Right lung (tissue), 5 donors: ENCODE results near the gene BDKRB1. TPM values are rescaled to one million over a fixed set of nuclear protein-coding genes. Genes with fewer than 3 reads are reported as not detected.

ENCODE experiments used
- DNase-seq, 2 donors: peaks; one replicate each; pipeline ENCODE4 v3.0.0-alpha.2; 2013
- polyA plus RNA-seq, 5 donors: library from polyadenylated mRNA; unstranded; fragments of 120-200 nt; gene quantifications; one replicate each; pipeline versions ENCODE4 v1.2.1 to v1.2.3, GENCODE V29; 2013; ENCODE audit warnings: inconsistent platforms in 1 of 5, low replicate concordance in 1 of 5; ENCODE audit not compliant: insufficient read length in 5 of 5, insufficient read depth in 1 of 5

The BDKRB1 gene
- polyA plus RNA-seq, 5 donors, result 0.13 to 0.42 (median 0.24) TPM

DNA sequence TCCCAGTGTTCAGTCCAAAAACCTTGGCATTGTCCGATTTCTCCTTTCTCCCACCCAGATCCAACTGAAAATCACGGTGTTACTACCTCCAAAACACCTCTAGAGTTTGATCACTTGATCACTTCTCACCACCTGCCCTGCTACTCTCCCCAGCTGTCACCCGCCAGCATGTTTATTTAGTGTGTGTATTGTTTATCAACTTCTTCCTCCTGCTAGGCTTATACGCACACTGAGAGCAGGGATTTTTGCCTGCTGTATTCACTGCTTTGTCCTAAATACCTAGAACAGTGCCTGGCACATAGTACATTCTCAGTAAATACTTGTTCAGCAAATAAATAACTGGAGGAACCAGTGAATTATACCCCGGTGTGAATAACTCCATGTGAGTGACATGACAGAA, 5.0 kb downstream of the BDKRB1 start:
- DNase-seq, result no peak

DNA sequence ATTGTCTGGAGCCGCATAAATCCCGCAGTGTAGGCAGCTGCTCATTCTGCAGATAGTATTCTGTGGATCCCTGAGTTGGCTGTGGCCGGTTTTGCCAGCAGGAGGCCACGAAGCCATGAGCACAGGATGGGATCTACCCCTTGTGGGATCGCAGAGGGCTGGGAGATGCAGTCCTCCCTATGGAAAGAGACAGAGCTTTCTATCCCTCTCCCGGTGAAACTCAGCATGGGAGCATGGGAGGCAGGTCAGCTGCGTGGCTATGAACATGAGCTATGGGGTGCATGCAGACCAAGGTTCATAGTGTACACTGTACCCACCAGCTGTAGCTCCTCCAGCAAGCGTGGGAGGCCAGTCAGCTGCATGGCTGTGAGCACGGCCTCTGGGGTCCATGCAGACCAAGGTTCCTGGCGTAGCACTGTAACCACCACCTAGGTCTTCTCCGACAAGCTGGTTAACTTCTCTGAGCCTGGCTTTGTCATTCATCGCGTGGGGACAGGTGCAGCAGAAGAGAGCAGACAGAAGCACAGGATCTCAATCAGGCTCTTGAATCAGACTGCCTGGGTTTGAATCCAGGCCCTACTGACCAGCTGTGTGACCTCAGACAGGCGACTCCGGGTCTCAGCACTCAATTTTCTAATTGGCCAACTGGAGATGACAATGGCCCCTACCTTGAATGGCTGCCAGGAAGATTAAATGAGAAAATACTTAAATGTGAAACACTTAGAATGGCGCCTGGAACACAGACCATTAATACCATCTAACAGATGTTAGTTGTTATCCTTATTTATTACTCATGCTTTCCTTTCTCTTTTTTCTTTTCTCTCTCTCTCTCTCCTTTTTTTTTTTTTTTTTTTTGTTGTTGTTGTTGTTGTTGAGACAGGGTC, 6.0 kb downstream of the BDKRB1 start:
- peak in 1 of 2 donors; percentile 63 for DNase-seq

DNA sequence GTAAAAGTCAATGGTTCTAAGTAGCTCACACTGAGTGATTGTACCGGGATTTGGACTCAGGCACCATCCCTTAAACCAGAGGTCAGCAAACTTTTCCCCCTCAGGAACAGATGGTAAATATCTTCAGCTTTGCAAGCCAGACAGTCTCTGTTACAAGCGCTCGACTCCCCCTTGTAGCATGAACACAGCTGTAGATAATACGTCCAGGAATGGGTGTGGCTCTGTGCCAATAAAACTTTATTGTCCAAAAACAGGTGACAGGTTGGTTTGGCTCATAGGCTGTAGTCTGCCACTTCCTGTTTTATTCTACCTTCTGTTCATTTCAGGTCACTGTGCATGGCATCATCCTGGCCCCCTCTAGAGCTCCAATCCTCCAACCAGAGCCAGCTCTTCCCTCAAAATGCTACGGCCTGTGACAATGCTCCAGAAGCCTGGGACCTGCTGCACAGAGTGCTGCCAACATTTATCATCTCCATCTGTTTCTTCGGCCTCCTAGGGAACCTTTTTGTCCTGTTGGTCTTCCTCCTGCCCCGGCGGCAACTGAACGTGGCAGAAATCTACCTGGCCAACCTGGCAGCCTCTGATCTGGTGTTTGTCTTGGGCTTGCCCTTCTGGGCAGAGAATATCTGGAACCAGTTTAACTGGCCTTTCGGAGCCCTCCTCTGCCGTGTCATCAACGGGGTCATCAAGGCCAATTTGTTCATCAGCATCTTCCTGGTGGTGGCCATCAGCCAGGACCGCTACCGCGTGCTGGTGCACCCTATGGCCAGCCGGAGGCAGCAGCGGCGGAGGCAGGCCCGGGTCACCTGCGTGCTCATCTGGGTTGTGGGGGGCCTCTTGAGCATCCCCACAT, 7.6 kb downstream of the BDKRB1 start:
- no peak for DNase-seq

DNA sequence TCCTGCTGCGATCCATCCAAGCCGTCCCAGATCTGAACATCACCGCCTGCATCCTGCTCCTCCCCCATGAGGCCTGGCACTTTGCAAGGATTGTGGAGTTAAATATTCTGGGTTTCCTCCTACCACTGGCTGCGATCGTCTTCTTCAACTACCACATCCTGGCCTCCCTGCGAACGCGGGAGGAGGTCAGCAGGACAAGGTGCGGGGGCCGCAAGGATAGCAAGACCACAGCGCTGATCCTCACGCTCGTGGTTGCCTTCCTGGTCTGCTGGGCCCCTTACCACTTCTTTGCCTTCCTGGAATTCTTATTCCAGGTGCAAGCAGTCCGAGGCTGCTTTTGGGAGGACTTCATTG, 8.2 kb downstream of the BDKRB1 start:
- no peak for DNase-seq

DNA sequence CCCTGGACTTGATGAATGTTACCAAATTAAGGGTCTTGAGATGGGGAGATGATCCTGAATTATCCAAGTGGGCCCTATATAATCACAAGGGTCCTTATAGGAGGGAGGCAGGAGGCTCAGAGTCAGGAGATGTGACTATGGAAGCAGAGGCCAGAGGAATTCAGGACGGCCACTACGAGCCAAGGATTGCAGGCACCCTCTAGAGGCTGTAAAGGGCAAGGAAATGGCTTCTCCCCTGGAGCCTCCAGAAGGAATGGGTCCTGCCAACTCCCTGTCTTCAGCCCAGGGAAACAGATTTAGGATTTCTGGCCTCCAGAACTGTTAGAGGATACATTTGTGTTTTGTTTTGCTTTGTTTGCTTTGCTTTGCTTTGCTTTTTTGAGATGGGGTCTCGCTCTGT, 8.8 kb downstream of the BDKRB1 start:
- no peak for DNase-seq

DNA sequence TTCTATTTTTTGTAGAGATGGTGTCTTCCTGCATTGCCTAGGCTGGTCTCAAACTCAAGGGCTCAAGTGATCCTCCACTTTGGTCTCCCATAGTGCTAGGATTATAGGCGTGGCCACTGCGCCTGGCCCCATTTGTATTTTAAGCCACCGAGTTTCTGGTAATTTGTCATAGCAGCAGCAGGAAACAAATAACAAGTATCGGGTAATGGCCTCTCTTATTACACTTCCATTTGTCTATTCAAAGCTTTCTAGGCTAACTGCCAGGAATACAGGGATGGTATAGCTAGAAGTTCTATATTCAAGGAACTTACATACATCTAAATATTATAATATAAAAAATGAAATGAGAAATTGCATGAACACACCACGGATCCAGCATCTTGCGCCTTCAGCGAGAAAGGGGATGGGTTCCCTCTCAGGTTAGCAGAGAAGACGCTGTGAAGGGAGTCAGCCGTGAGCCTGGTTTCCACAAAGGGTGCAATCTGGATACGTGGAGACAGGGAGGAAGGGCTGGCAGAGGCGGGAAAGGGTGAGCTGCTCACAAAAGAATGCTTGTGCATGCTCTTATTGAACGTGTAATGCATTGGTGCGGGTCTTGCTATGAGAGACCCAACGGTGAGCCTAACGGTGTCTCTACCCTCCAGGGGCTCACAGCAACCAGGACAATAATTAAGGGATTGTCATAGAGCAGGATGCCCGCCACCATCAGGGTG, 9.5 kb downstream of the BDKRB1 start:
- DNase-seq, result no peak

DNA sequence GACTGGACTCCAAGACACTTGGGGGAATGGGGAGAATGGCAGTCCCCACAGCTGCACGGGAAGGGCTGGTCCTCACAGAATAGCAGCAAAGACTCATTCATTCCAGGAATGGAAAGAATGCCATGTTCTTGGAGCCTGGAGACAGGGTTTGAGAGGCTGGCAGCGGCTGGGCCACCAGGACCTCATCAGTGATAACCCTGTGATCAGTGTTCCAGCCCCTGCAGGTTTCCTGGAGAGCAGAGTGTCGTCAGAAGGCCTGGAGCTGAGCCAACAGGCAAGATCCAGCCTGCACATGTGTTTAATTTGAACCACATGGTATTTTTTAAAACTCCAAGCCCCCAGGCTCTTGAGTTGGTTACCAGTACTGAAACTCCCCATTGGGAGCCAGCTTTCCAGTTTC, 11.3 kb downstream of the BDKRB1 start:
- no peak for DNase-seq

DNA sequence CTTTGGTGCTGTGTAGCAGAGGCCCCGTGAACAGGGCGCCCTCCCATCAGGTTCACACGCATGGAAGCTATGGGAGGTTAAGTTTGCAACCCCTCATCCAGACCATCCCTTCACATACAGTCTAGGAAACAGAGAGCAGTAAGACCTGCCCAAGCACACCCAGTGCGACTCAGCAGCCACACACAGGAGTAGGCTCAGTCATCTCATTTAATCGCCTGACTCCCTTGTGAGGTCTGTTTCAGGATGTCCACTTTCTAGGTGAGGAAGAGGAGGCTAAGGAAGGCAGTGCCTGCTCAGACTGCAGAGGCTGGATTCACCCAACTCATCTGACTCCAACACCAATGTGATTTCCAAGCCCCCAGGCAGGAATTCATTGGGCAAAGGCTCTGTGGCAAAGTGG, 11.9 kb downstream of the BDKRB1 start:
- DNase-seq, result no peak

DNA sequence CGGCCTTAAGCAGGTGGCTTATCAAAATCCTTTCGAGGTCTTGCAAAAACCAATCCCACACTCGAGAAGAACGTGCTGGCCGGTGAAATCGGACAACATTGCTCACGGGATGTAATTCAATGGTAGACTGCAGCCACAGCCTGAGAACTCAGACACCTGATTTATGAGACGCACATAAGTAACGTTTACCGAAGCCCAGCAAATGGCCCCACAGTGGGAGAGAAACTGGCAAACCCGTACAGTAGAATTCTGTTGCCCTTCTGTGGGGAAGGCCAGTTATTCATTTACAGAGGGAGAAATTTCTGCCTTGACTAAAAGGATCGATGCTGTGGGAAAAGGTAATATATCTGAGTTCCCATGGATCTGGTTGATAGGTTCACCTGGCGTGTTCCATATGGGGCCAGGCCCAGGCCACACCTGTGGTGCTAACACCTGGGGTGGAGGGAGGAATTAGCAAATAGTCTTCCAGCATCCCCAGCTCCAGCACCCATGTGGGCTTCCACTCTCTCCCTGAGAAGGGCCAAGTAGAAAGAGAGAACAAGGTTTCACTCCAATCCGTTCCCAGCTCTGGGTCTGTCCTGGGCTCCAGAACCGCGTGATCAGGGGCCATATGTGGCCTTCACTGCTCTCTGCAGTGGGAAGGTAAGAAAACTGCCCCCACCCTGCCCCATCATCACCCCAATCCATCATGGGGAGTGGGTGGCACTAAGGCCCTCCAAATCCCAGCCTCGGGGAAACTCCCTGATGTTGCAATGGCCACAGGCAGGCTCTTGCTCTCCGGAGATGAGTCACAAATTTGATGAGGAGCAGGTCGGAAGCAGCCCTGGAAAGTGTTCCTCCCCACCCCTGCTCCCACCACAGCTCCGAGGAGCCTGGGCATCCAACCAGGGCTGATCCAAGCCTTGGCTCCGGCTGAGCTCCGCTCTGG, 12.7 kb downstream of the BDKRB1 start:
- no peak for DNase-seq

DNA sequence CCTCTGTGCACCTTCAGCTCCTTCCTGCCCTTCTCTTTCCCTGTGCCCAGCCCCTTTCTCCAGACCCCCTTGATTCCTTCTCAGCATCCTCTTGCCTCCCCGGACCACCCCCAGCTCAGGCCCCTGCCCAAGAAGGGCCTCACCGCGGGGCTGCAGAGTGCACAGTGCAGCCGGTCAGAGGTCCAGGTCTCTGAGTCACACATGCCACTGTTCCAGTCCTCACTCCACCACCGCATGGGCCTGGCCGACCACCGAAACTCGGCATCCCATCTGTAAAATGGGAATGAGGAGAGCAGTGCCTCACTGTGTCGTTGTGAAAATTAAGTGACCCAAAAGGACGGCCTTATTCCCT, 13.3 kb downstream of the BDKRB1 start:
- DNase-seq, result no peak

DNA sequence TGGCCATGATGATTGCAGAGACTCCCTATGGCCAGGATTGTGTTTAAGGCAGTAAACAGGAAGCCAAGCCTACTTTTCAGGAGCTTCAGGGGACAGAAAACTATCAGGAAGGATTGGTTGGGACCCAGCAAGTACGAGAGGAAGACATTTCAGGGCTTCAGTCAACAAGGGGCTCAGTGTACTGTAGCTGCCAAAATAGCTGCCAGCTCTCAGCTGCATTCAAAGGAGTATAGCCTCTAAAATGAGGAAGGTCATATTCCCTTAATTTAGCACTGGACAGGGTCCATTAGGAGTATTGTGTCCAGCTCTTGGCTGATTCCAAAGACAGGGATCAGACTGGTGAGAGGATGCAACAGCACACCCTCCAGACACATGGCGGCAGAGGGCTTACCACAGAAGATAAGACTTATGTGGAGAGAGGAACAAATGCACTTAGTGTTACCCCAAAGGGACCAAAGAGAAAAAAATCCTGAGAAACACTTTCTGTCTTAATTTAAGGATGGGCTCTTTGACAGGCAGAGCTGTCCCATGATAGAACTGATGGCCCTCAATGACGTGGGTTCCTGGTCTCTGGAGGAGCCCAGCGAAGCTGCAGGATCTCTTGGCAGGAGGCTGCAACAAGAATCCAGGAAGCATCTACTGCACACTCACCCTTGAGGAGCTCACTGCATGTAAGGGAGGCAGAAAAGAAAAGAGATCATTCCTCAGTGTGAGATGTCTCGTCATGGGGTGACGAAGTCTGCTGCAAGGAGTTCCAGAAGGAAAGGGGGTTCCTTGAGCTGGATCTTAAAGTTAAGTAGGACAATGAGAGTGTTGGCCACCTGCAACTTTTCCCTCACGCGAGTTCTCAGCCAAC, 14.8 kb downstream of the BDKRB1 start:
- DNase-seq, result no peak

DNA sequence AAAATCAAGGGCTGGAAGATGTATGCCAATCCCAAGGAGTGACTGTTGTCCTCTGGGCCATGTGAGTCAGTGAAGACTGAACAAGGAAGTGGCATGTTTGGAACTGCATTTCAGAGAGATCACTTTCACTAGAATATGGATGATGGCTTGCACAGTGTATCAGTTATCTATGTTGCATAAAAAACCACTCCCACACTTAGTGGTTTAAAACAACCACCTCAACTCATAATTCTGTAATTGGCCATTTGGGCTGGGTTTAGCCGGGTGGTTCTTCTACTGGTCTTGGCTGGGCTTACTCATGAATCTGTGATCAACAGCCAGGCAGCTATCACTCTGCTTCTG, 15.4 kb downstream of the BDKRB1 start:
- no peak for DNase-seq

DNA sequence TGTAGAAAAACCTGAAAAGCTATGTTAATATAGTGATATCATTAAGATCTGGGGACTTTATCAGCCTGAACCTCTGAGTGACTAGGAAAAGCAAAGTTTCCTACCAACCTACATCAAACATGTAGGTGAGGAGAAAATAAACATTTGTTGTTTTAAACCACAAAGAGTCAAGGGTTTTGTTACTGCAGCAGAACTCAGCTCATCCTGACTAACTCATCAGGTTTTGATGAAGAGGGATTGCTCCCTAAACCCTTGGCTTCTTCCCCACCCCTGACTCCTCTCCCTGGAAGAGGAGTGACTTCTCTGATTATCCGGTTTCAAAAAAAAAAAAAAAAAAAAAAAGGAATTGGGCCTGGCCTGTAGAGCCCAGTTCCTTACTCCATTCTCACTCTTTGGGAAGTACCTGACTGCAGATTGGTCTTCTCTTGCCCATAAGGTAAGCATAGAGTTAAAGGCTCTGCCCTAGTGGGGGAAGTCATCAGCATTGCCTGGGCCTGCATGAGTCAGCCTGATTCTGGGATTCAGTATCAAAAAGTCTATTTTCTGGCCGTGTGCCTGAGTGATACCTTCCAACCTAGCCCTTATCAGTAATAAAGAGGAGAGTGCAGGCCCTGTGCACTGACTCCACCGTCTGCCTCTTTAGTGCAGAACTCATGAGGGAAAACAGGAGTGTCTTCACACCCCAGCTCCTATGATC, 16.9 kb downstream of the BDKRB1 start:
- DNase-seq, result no peak

DNA sequence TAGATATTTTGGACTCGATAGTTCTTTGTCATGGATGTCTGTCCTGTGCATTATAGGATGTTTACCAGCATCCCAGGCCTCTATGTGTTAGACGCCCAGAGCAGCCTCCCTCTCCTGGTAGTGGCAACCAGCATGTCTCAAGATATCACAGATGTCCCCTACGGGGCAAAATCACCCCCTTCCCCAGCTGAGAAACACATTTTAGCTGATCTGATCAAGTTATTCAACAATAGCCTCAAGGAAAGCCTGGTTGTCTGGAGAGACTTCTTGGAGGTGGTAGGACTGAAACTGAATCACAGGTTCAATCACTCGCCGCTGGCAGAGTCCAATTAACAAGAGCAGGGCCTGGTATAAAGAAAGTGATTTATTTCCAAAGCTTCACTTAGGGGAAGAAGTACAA, 17.6 kb downstream of the BDKRB1 start:
- no peak for DNase-seq

DNA sequence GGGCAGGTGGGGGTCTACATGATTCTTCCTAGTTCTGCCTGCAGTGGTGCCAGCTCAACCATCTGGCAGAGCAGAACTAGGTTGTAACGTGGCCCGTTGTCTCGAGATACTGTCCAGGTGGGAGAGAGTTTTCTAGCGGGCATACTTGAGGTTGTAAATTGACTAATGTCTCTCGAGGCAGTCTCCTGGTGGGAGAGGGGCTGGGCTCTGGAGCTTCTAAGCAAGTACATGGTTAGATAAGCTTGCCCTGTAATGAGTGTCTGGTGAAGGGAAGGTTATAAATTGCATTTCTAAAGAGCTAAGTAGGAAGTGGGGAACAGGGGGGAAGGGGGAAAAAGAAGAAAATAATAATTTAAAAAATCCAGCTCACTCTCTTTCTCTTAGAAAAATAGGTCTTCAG, 18.1 kb downstream of the BDKRB1 start:
- DNase-seq, result no peak

DNA sequence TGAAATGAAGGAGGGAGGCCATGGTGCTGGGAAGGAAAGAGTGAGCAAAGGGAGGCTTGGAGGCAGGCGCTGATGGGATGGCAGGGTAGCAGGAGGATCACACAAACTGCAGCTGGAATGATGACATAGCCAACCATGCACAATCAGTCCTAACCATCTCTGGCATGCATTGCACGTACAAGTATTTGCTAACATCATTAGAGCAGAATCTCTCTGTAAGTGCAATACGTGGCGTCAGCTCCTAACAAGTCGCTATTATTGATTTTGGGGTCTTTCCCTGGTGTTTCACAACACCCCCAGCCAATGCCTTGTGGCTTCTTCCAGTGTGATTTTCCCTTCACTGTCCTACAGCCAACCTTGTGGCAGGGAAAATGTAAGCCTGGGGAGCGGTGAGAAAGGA, 18.5 kb downstream of the BDKRB1 start:
- DNase-seq, result no peak

DNA sequence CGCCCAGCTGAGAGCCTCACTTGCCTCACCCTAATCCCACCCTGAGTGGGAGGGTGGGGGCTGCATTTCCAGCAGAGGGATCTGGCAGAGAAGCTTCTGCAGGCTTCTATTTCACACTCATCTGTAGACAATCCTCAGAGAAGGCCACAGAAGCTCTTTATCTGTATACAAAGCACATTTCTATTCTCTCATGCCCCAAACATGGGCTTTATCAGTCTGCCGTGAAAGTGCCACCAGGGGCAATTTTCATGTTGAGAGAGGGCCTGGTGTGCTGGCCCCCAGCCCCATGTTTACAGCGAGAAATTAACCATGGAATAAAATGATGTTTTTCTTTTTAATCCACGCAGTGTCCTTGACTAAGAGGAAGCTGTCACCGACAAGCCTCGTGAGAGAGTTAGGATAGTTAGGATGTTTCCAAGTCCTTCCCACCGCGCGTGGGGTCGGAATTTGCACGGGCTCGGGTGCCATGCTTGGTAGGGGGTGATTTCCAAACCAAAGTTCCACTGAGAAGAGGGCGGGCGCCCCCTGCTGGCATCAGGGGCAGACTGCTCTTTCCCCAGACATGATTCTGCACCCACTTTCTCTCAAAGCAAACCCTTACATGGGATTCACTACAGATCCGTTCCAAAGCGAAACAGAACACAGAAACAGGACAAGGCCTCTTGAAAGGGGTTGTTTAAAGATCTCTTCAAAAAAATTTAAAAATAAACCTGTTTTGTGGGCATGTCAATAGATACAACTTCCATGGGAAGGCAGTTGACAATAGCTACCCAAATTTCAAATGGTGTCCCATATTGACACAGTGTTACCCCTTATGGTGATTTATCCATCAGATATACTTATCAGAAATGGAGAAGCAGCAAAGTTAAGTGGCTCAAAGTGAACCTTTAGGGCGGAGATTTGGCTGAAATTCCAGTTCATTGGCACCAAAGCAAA, 19.4 kb downstream of the BDKRB1 start:
- peak in 1 of 2 donors; percentile 68 for DNase-seq

DNA sequence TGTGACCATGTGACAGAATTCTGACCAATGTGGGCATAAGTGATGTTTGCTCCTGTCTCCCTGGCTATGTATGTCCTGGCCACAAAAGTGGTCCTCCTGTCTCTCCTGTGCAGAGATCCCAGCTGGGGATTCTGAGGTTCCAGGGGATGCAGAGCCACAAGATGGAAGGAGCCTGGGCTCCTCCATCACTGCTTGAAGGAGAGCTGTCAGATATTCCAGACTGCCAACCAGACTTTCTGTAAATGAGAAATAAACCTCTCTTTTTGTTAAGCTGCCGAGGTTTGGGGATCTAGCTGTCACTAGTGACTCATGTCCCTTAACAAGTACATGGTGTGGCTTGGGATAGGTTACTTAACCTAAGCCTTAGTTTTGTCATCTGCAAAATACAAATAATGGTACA, 21.9 kb downstream of the BDKRB1 start:
- DNase-seq, result no peak

DNA sequence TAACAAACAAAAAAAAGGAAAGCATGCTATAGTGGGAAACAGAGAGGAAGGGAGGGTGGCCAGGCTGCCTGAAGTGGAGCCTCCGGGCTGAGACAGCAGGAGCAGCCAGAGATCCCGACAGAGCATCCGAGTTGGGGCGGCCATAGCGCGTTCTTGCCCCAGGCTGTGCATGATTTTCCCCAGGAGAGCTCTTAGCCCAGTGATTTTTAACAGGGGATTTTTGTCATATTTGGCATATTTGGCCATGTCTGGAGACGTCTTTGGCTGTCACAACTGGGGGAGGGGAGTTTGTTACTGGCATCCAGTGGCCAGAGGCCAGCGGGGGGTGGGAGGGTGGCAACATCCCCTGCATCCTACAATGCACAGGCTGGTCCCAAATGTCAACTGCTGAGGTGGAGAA, 23.6 kb downstream of the BDKRB1 start:
- DNase-seq, result no peak
